Neutrophil (primary cell): ENCODE results near the gene STXBP5.

Experiments
- H3K27ac ChIP-seq: fragments of 200-600 bp; sonication (generic); 2 replicates; pipeline ENCODE4 v1.5.1; 2016; ENCODE audit warnings: mild to moderate bottlenecking, moderate library complexity
- H3K27me3 ChIP-seq: fragments of 200-600 bp; sonication (generic); 2 replicates; pipeline ENCODE4 v1.6.0; 2016; ENCODE audit warnings: mild to moderate bottlenecking
- H3K36me3 ChIP-seq: fragments of 200-600 bp; sonication (generic); 2 replicates; pipeline ENCODE4 v1.5.1; 2017
- H3K4me1 ChIP-seq, 2 experiments: fragments of 200-600 bp in 1 of 2; sonication (generic) in 1 of 2; 1 replicate in 1 of 2; 2 replicates in 1 of 2; pipeline versions ENCODE4 v1.5.1 to v1.6.1; 2013 to 2016; ENCODE audit warnings: low read depth in 1 of 2, low read length in 1 of 2, mild to moderate bottlenecking in 1 of 2, moderate library complexity in 1 of 2; ENCODE audit not compliant: control insufficient read depth in 1 of 2, insufficient read depth in 1 of 2
- H3K4me3 ChIP-seq, 2 experiments: fragments of 200-600 bp in 1 of 2; sonication (generic) in 1 of 2; 1 replicate in 1 of 2; 2 replicates in 1 of 2; pipeline ENCODE4 v1.5.1; 2013 to 2016; ENCODE audit warnings: low read depth in 1 of 2, low read length in 1 of 2, mild to moderate bottlenecking in 1 of 2, moderate library complexity in 1 of 2
- H3K9me3 ChIP-seq: fragments of 200-600 bp; sonication (generic); 2 replicates; pipeline ENCODE4 v1.5.1; 2016
- CTCF ChIP-seq: fragments of 200-600 bp; sonication (generic); IDR thresholded peaks from 2 replicates; pipeline ENCODE4 v1.5.1; 2016; ENCODE audit warnings: antibody characterized with exemption

STXBP5 gene

GRCh38 chr6:147283460-147283859, 79.2 kb downstream of the STXBP5 start:
- Histone ChIP-seq H3K4me1 (peaks cover 17 to 31% of the 10 kb centered on the region in 2 experiments), H3K27me3 (no peaks in the 10 kb centered on the region), H3K4me3 (no peak overlapping the region), H3K36me3 (peaks cover 23% of the 10 kb centered on the region), H3K27ac (no peak overlapping the region), H3K9me3 (no peaks in the 10 kb centered on the region)
- no peak for TF ChIP-seq CTCF

GRCh38 chr6:147285087-147285855, 81.1 kb downstream of the STXBP5 start:
- Histone ChIP-seq H3K27me3 (no peaks in the 10 kb centered on the region), H3K4me1 (peaks cover 12 to 22% of the 10 kb centered on the region in 2 experiments), H3K4me3 (no peak overlapping the region), H3K36me3 (peaks cover 28% of the 10 kb centered on the region), H3K9me3 (no peaks in the 10 kb centered on the region), H3K27ac (peak overlapping the region; percentile 51)
- TF ChIP-seq CTCF, result no peak

GRCh38 chr6:147287869-147288271, 83.7 kb downstream of the STXBP5 start:
- peaks cover 31% of the 10 kb centered on the region for H3K36me3 ChIP-seq
- H3K4me1 ChIP-seq, result peaks cover 12 to 15% of the 10 kb centered on the region in 2 experiments
- H3K4me3 ChIP-seq, result no peak overlapping the region
- no peaks in the 10 kb centered on the region for H3K9me3 ChIP-seq
- no peaks in the 10 kb centered on the region for H3K27me3 ChIP-seq
- H3K27ac ChIP-seq, result peak overlapping the region; percentile 31
- no peak for TF ChIP-seq CTCF

- peaks cover 38% of the 10 kb centered on the region for H3K36me3 ChIP-seq
- H3K27ac ChIP-seq, result no peak overlapping the region
- no peak overlapping the region for H3K4me3 ChIP-seq
- no peaks in the 10 kb centered on the region for H3K27me3 ChIP-seq
- no peaks in the 10 kb centered on the region for H3K4me1 ChIP-seq
- no peak for TF ChIP-seq CTCF
- no peaks in the 10 kb centered on the region for H3K9me3 ChIP-seq
These were observed 92.9 kb downstream of the STXBP5 start for GRCh38 chr6:147297124-147297523.

GRCh38 chr6:147297663-147298316, 93.6 kb downstream of the STXBP5 start:
- peaks cover 34% of the 10 kb centered on the region for H3K36me3 ChIP-seq
- no peak for TF ChIP-seq CTCF
- H3K27me3 ChIP-seq, result no peaks in the 10 kb centered on the region
- no peak overlapping the region for H3K4me3 ChIP-seq
- no peaks in the 10 kb centered on the region for H3K9me3 ChIP-seq
- H3K4me1 ChIP-seq, result no peaks in the 10 kb centered on the region
- H3K27ac ChIP-seq, result no peak overlapping the region
